ENCODE data around the gene PFKP. TPM values are rescaled to one million over a fixed set of nuclear protein-coding genes. Genes with fewer than 3 reads are reported as not detected.

The PFKP gene
- total RNA-seq, 4 donors from 2014 or later: 64.3 to 261 (median 107) TPM

DNA sequence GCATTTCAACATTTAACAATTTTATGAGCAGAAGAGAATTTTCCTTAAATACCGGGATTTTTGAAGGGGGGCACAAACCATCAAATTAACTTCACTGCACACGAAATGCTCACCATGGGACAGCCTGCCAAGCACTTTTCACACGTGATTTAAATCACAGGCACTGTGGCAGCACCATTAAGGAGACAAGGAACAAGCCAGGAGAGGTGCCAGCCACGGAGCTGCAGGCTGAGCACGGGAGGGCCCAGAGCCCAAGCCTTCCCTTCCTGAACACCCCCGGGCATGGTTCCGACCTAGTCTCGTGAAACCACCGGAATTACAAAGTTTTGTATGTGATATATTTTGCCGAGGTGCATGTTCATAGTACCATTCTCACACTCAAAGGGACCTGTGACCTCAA lies 91.8 kb downstream of the PFKP start:
- 76 to 100% methylated on average over 1 to 6 of the region's 10 CpGs for WGBS, 2 donors (ENCODE audit: low coverage in 1 of 2)
- Histone ChIP-seq H3K4me1 (no peaks in the 10 kb centered on the region), H3K27me3 (no peaks in the 10 kb centered on the region), H3K36me3 (peaks cover 0 to 100% of the 10 kb centered on the region in 2 donors), H3K9me3 (no peaks in the 10 kb centered on the region), H3K4me3 (no peak overlapping the region), H3K27ac (no peak overlapping the region)
- TF ChIP-seq POLR2AphosphoS5 (IDR thresholded peaks at IDR 0.05) (no peak), POLR2A (IDR thresholded peaks at IDR 0.05) (no peak), CTCF (IDR thresholded peaks at IDR 0.05) (no peak), EP300 (IDR thresholded peaks at IDR 0.05) (no peak)
- no peak for ATAC-seq

DNA sequence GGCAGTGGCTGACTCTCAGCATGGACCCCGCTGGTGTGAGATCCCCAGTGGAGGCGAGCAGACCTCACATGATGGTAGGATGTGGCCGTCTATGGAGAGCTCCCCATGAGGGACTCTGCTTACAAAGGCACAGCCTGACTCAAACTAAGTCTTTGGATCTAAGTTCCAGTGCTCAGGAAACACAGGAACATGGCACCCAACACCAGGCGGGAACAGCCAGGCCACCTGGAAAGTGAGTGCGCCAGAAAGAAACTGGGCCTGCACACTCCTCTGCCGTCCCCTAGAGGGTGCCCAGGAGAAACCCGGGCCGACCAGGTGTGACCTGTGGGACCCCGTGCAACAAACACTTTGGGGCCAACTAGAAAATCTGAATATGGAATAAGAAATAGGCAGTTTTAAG lies 95.2 kb downstream of the PFKP start:
- Histone ChIP-seq H3K27me3 (no peaks in the 10 kb centered on the region), H3K27ac (no peak overlapping the region), H3K36me3 (peaks cover 0 to 100% of the 10 kb centered on the region in 2 donors), H3K9me3 (no peaks in the 10 kb centered on the region), H3K4me1 (no peaks in the 10 kb centered on the region), H3K4me3 (no peak overlapping the region)
- TF ChIP-seq CTCF (IDR thresholded peaks at IDR 0.05) (no peak), EP300 (IDR thresholded peaks at IDR 0.05) (no peak), POLR2AphosphoS5 (IDR thresholded peaks at IDR 0.05) (no peak), POLR2A (IDR thresholded peaks at IDR 0.05) (no peak)
- WGBS, 2 donors (ENCODE audit: low coverage in 1 of 2): 85 to 90% methylated on average over 6 to 7 of the region's 9 CpGs
- ATAC-seq: no peak

GRCh38 chr10:3163879-3164278 lies 96.5 kb downstream of the PFKP start:
- 86 to 89% methylated on average over 5 to 9 of the region's 9 CpGs for WGBS, 2 donors (ENCODE audit: low coverage in 1 of 2)
- H3K36me3 ChIP-seq: peaks cover 0 to 100% of the 10 kb centered on the region in 2 donors
- H3K4me1 ChIP-seq: no peaks in the 10 kb centered on the region
- no peak overlapping the region for H3K4me3 ChIP-seq
- H3K27me3 ChIP-seq: no peaks in the 10 kb centered on the region
- ATAC-seq: no peak
- H3K9me3 ChIP-seq: no peaks in the 10 kb centered on the region
- no peak overlapping the region for H3K27ac ChIP-seq
- TF ChIP-seq CTCF (IDR thresholded peaks at IDR 0.05) (no peak), EP300 (IDR thresholded peaks at IDR 0.05) (no peak), POLR2A (IDR thresholded peaks at IDR 0.05) (no peak), POLR2AphosphoS5 (IDR thresholded peaks at IDR 0.05) (no peak)

DNA sequence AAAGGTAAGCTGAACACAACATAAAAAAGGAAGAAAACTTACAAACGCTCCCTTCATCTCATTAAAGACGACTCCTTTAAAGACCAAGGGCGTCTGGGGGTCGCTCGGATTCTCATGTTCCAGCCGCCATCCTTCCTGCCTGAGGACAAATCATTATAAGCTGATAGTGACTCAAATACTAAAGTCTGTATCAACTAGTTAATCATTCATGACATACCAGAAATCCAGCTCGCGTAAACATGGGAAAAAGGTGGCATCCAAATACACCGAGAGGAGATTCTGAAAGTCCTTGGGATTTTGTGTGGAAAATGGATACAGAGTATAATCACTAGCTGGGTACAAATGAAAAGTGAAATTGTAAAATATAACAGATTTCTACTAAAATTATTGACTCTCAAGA lies 97.8 kb downstream of the PFKP start:
- Histone ChIP-seq H3K4me1 (peaks cover 0 to 9% (median 0%) of the 10 kb centered on the region in 3 donors), H3K36me3 (peaks cover 0 to 99% of the 10 kb centered on the region in 2 donors), H3K9me3 (no peaks in the 10 kb centered on the region), H3K27ac (no peak overlapping the region), H3K4me3 (no peak overlapping the region), H3K27me3 (no peaks in the 10 kb centered on the region)
- 92 to 94% methylated on average over 8 to 9 of the region's 9 CpGs for WGBS, 2 donors (ENCODE audit: low coverage in 1 of 2)
- ATAC-seq: no peak
- TF ChIP-seq POLR2A (IDR thresholded peaks at IDR 0.05) (no peak), POLR2AphosphoS5 (IDR thresholded peaks at IDR 0.05) (no peak), EP300 (IDR thresholded peaks at IDR 0.05) (no peak), CTCF (IDR thresholded peaks at IDR 0.05) (no peak)

GRCh38 chr10:3166496-3167290 lies 99.3 kb downstream of the PFKP start:
- Histone ChIP-seq H3K27me3 (no peaks in the 10 kb centered on the region), H3K9me3 (no peaks in the 10 kb centered on the region), H3K4me3 (no peak overlapping the region), H3K4me1 (peaks cover 0 to 22% (median 10%) of the 10 kb centered on the region in 3 donors), H3K27ac (no peak overlapping the region), H3K36me3 (peaks cover 0 to 84% of the 10 kb centered on the region in 2 donors)
- WGBS, 2 donors (ENCODE audit: low coverage in 1 of 2): 82 to 93% methylated on average over 7 to 9 of the region's 10 CpGs
- ATAC-seq: no peak
- TF ChIP-seq EP300 (IDR thresholded peaks at IDR 0.05): no peak
- no peak for TF ChIP-seq POLR2AphosphoS5 (IDR thresholded peaks at IDR 0.05)
- no peak for TF ChIP-seq POLR2A (IDR thresholded peaks at IDR 0.05)
- TF ChIP-seq CTCF (IDR thresholded peaks at IDR 0.05): no peak
